G401.6 (cell line): ENCODE measurements around the gene MAG.

Experiments
- FAIRE-seq: peaks from 2 replicates; lab custom pipeline; 2012; peaks lifted over from hg19 to GRCh38; lab: Jason Lieb, UNC

The MAG gene

DNA sequence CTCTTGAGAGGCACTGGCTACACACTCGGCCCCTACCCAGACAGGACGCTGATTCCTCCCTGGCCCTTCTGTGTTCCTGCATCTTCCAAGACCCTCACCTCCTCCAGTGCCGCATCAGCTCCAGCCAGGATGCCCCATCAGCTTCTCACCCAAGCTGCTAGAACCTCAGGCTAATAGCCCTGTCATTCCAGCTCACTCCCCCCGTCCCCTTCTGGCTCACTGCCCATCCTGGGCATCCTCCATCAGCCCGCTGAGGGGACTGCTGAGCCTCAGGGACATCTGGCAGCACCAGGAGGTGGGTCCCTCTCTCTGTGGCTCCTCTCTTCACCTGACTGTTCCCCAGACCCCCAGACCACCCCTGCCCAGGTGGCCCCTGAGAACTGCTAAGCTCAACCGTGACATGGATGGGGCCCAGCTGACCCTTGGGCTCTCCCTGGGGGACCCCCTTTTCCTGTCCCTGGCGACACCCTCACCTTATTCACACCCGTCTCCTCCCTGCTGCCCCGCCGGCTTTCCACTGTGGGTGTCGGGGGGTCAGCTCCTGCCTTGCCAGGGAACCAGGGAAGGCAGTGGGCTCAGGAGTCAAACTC lies 71.1 kb downstream of the MAG start:
- no peak for FAIRE-seq
